H1 (cell line): ENCODE measurements around the gene PCDHA12. TPM values are rescaled to one million over a fixed set of nuclear protein-coding genes. Genes with fewer than 3 reads are reported as not detected.

Experiments
- ATF3 ChIP-seq: IDR thresholded peaks from 2 replicates; pipeline ENCODE4 v1.6.1; 2011; ENCODE audit warnings: low read depth, mild to moderate bottlenecking, low read length; ENCODE audit not compliant: insufficient read depth
- HDAC2 ChIP-seq, 2 experiments: fragments of 300-600 bp in 1 of 2; sonication (generic) in 1 of 2; IDR thresholded peaks; 2 replicates each; pipeline ENCODE4 v1.6.1; 2011 to 2012; ENCODE audit warnings: low read depth in 2 of 2, low read length in 2 of 2, mild to moderate bottlenecking in 2 of 2, moderate library complexity in 2 of 2, borderline replicate concordance in 1 of 2, inconsistent platforms in 1 of 2
- JUN ChIP-seq: IDR thresholded peaks from 2 replicates; pipeline ENCODE4 v1.6.1; 2011; ENCODE audit warnings: low read depth, mild to moderate bottlenecking, improper control_type of control experiment, low read length
- TAF1 ChIP-seq: IDR thresholded peaks from 2 replicates; pipeline ENCODE4 v1.6.1; 2011; ENCODE audit warnings: mild to moderate bottlenecking, low read depth, low read length
- polyA plus RNA-seq, 7 experiments: library from polyadenylated mRNA; depleted of rRNA in 3 of 7; stranded (reverse) in 5 of 7; unstranded in 2 of 7; fragments of >200 nt in 5 of 7; fragments of 200-250 nt in 2 of 7; gene quantifications; 1 replicate in 5 of 7; 2 replicates in 1 of 7; 4 replicates in 1 of 7; pipeline versions ENCODE4 v1.2.1 to v1.2.3, GENCODE V29; 2011 to 2013; ENCODE audit warnings: missing spikeins in 2 of 7, mixed read lengths in 2 of 7
- total RNA-seq: library from RNA; stranded (reverse); fragmentation: NEBNext Ultra II Directional; extraction: Animal tissue kit (Norgen Biotek cat#: 25700); gene quantifications from 2 replicates; pipeline ENCODE4 v1.2.1, GENCODE V29; 2021

Gene PCDHA12
- total and polyA plus RNA-seq, 2 of the 8 experiments (the other 6 are each of a cell fraction or from before 2014, with no cell fraction given), result 4.2 to 9.3 TPM

- TF ChIP-seq ATF3, result no peak
- no peak for TF ChIP-seq TAF1
- TF ChIP-seq JUN, result no peak
- no peak for TF ChIP-seq HDAC2 (IDR thresholded peaks at IDR 0.05; ENCODE audit: borderline replicate concordance in 1 of 2, low read depth in 2 of 2, low read length in 2 of 2)
- TF ChIP-seq, all 59 proteins: peak for 3
Observed at GRCh38 chr5:140869555-140869886, 5.6 kb upstream of the PCDHA12 start (continued).
